H9 (cell line): Measurements from ENCODE around the gene FBN1. TPM values are rescaled to one million over a fixed set of nuclear protein-coding genes. Genes with fewer than 3 reads are reported as not detected.

Experiments used
- DNase-seq: peaks from one replicate; pipeline ENCODE4 v3.0.0-alpha.2; 2017
- H2AFZ ChIP-seq: one replicate; pipeline ENCODE4 v1.6.1; 2013; ENCODE audit warnings: mild to moderate bottlenecking, low read length, control low read depth, moderate library complexity
- H2AK5ac ChIP-seq: 2 replicates; pipeline ENCODE4 v1.6.1; 2013; ENCODE audit warnings: low read length, control low read depth, mixed read lengths; ENCODE audit not compliant: insufficient read length
- H2BK120ac ChIP-seq: one replicate; pipeline ENCODE4 v1.6.1; 2013; ENCODE audit warnings: low read depth, mild to moderate bottlenecking, low read length, control low read depth, inconsistent platforms; ENCODE audit not compliant: poor library complexity, severe bottlenecking
- H2BK12ac ChIP-seq: 2 replicates; pipeline ENCODE4 v1.6.1; 2013; ENCODE audit warnings: low read length, control low read depth, mixed read lengths, low read depth; ENCODE audit not compliant: insufficient read length
- H2BK15ac ChIP-seq: 2 replicates; pipeline ENCODE4 v1.6.1; 2013; ENCODE audit warnings: low read depth, low read length, control low read depth
- H2BK20ac ChIP-seq: one replicate; pipeline ENCODE4 v1.6.1; 2013; ENCODE audit warnings: low read depth, mild to moderate bottlenecking, low read length, control low read depth, inconsistent platforms; ENCODE audit not compliant: poor library complexity, severe bottlenecking
- H2BK5ac ChIP-seq: 2 replicates; pipeline ENCODE4 v1.6.1; 2013; ENCODE audit warnings: low read length, control low read depth, mixed read lengths; ENCODE audit not compliant: insufficient read length
- H3K14ac ChIP-seq: 2 replicates; pipeline ENCODE4 v1.6.1; 2013; ENCODE audit warnings: low read length, control low read depth; ENCODE audit not compliant: insufficient read depth
- H3K18ac ChIP-seq: 2 replicates; pipeline ENCODE4 v1.6.1; 2013; ENCODE audit warnings: low read depth, mild to moderate bottlenecking, mixed read lengths, low read length, control low read depth; ENCODE audit not compliant: insufficient read length
- H3K23ac ChIP-seq: 2 replicates; pipeline ENCODE4 v1.6.1; 2013; ENCODE audit warnings: low read length, control low read depth, mixed read lengths, low read depth; ENCODE audit not compliant: insufficient read length
- H3K23me2 ChIP-seq: 2 replicates; pipeline ENCODE4 v1.6.1; 2013; ENCODE audit warnings: low read depth, mild to moderate bottlenecking, mixed read lengths, low read length, control low read depth; ENCODE audit not compliant: insufficient read length, poor library complexity, severe bottlenecking
- H3K27ac ChIP-seq: 2 replicates; pipeline ENCODE4 v1.5.1; 2013; ENCODE audit warnings: low read length, control low read depth, mixed read lengths, low read depth; ENCODE audit not compliant: insufficient read length
- H3K27me3 ChIP-seq: 2 replicates; pipeline ENCODE4 v1.6.1; 2013; ENCODE audit warnings: low read length, control low read depth, inconsistent platforms; ENCODE audit not compliant: insufficient read depth
- H3K4ac ChIP-seq: 2 replicates; pipeline ENCODE4 v1.6.1; 2013; ENCODE audit warnings: low read depth, mild to moderate bottlenecking, control low read depth, inconsistent platforms, low read length, moderate library complexity
- H3K4me1 ChIP-seq: 2 replicates; pipeline ENCODE4 v1.6.1; 2013; ENCODE audit warnings: low read length, control low read depth, inconsistent platforms; ENCODE audit not compliant: insufficient read depth
- H3K4me2 ChIP-seq: 2 replicates; pipeline ENCODE4 v1.6.1; 2013; ENCODE audit warnings: low read length, control low read depth, mixed read lengths; ENCODE audit not compliant: insufficient read length, insufficient read depth
- H3K56ac ChIP-seq: 2 replicates; pipeline ENCODE4 v1.6.1; 2013; ENCODE audit warnings: low read depth, mild to moderate bottlenecking, mixed read lengths, low read length, control low read depth; ENCODE audit not compliant: insufficient read length
- H3K79me1 ChIP-seq: 2 replicates; pipeline ENCODE4 v1.6.1; 2013; ENCODE audit warnings: low read depth, mild to moderate bottlenecking, moderate library complexity, low read length, control low read depth, inconsistent platforms; ENCODE audit not compliant: insufficient read depth, poor library complexity, severe bottlenecking
- H3K79me2 ChIP-seq: 2 replicates; pipeline ENCODE4 v1.6.1; 2013; ENCODE audit warnings: low read length, control low read depth, inconsistent platforms; ENCODE audit not compliant: insufficient read depth
- H3K9ac ChIP-seq: 2 replicates; pipeline ENCODE4 v1.6.1; 2013; ENCODE audit warnings: low read length, control low read depth, mixed read lengths; ENCODE audit not compliant: insufficient read length; ENCODE audit errors: extremely low read depth
- H3K9me3 ChIP-seq: one replicate; pipeline ENCODE4 v1.6.1; 2013; ENCODE audit warnings: low read depth, low read length, inconsistent platforms; ENCODE audit not compliant: control insufficient read depth
- H3T11ph ChIP-seq: one replicate; pipeline ENCODE4 v1.6.1; 2013; ENCODE audit warnings: mild to moderate bottlenecking, low read length, control low read depth, inconsistent platforms
- H4K20me1 ChIP-seq: one replicate; pipeline ENCODE4 v1.6.1; 2013; ENCODE audit not compliant: control insufficient read depth, insufficient read length, insufficient read depth
- H4K5ac ChIP-seq: 2 replicates; pipeline ENCODE4 v1.6.1; 2013; ENCODE audit warnings: low read depth, mild to moderate bottlenecking, mixed read lengths, low read length, control low read depth; ENCODE audit not compliant: insufficient read length
- H4K8ac ChIP-seq: replicated peaks from 2 replicates; pipeline ENCODE4 v1.6.1; 2013; ENCODE audit warnings: low read length, control low read depth, mixed read lengths, low read depth; ENCODE audit not compliant: insufficient read length
- H4K91ac ChIP-seq: 2 replicates; pipeline ENCODE4 v1.6.1; 2013; ENCODE audit warnings: low read depth, mild to moderate bottlenecking, moderate library complexity, mixed read lengths, low read length, control low read depth; ENCODE audit not compliant: insufficient read length
- H3K27ac Mint-ChIP-seq, 3 experiments: 2 replicates in 2 of 3; 3 replicates in 1 of 3; pipeline ENCODE4 v1.8.0; 2020 to 2021; ENCODE audit warnings: mixed read lengths in 3 of 3, mild to moderate bottlenecking in 1 of 3, moderate library complexity in 1 of 3
- H3K27me3 Mint-ChIP-seq: 2 replicates; pipeline ENCODE4 v1.8.0; 2021; ENCODE audit warnings: low read depth, mild to moderate bottlenecking, moderate library complexity, mixed read lengths
- H3K36me3 Mint-ChIP-seq, 3 experiments: 2 replicates in 2 of 3; 3 replicates in 1 of 3; pipeline ENCODE4 v1.8.0; 2020 to 2021; ENCODE audit warnings: low read depth in 3 of 3, mixed read lengths in 3 of 3; ENCODE audit not compliant: insufficient read depth in 1 of 3
- H3K4me1 Mint-ChIP-seq, 2 experiments: 2 replicates each; pipeline ENCODE4 v1.8.0; 2020; ENCODE audit warnings: mixed read lengths in 2 of 2
- H3K4me3 Mint-ChIP-seq, 2 experiments: 2 replicates in 1 of 2; 3 replicates in 1 of 2; pipeline ENCODE4 v1.8.0; 2020 to 2021; ENCODE audit warnings: mild to moderate bottlenecking in 2 of 2, mixed read lengths in 2 of 2, moderate library complexity in 1 of 2
- H3K9me3 Mint-ChIP-seq, 2 experiments: 2 replicates in 1 of 2; 3 replicates in 1 of 2; pipeline ENCODE4 v1.8.0; 2020; ENCODE audit warnings: mild to moderate bottlenecking in 2 of 2, mixed read lengths in 2 of 2, moderate library complexity in 1 of 2
- WGBS: extraction: QIAGEN DNeasy Blood & Tissue Kit; methylation state at CpG from one replicate; pipeline ENCODE4 v1.1.7; 2013; ENCODE audit warnings: missing lambda C conversion rate, low lambda C conversion rate, mixed read lengths; ENCODE audit not compliant: insufficient read length; ENCODE audit errors: extremely low coverage; 5-methylcytosine and 5-hydroxymethylcytosine counted together
- total RNA-seq: library from RNA; stranded (reverse); gene quantifications from 2 replicates; pipeline ENCODE4 v1.2.1, GENCODE V29; 2021
- TF ChIP-seq, protein P1 (sequence below): fragments of 200-600 bp; sonication (generic); conservative IDR thresholded peaks from 3 replicates; pipeline ENCODE4 v1.8.0; 2021; ENCODE audit warnings: antibody characterized with exemption, mild to moderate bottlenecking

Gene FBN1
- total RNA-seq, 1 experiment from 2014 or later: 3.6 TPM

DNA sequence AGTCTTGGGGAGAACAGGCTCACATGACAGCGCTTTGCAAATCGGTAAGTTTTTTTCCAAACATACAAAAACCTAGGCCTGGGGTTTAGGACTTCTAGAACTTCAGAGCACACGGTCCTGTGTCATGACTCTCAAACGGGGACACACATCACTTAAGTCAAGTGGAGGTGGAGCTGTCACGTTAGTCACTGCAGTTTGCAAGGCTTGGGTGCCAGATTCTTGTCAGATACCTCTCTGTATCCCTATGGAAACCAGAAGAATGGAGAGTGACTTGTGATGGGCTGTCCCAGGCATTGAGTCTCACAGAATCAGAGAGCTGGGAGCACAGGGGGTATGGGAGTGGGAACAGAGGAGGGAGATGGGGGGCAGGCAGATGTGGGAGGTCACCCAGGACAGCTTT is 249.5 kb downstream of the FBN1 start:
- H3K4me2 ChIP-seq: no peak overlapping the region

More for the DNA sequence above, 249.5 kb downstream of the FBN1 start:
- Mint-ChIP-seq H3K27ac (no peak overlapping the region), H3K4me3 (no peak overlapping the region), H3K36me3 (no peaks in the 10 kb centered on the region), H3K9me3 (no peaks in the 10 kb centered on the region), H3K4me1 (no peaks in the 10 kb centered on the region), H3K27me3 (no peaks in the 10 kb centered on the region; the same call in 1 of the 2 replicates)
- Histone ChIP-seq H2BK12ac (no peak overlapping the region), H3K23me2 (no peaks in the 10 kb centered on the region), H2BK20ac (no peak overlapping the region), H3K27me3 (no peaks in the 10 kb centered on the region), H4K91ac (no peak overlapping the region), H2AFZ (no peak overlapping the region), H3T11ph (no peak overlapping the region), H4K20me1 (no peaks in the 10 kb centered on the region), H3K79me1 (no peaks in the 10 kb centered on the region), H3K14ac (no peak overlapping the region), H3K56ac (no peak overlapping the region), H2BK120ac (no peak overlapping the region), H2AK5ac (no peak overlapping the region), H3K9ac (no peak overlapping the region), H3K79me2 (no peaks in the 10 kb centered on the region), H3K4ac (no peak overlapping the region), H2BK5ac (no peak overlapping the region), H4K5ac (no peak overlapping the region), H3K9me3 (no peaks in the 10 kb centered on the region), H3K27ac (no peak overlapping the region), H3K23ac (no peak overlapping the region), H2BK15ac (no peak overlapping the region), H3K18ac (no peak overlapping the region), H4K8ac (no peak overlapping the region), H3K4me1 (no peaks in the 10 kb centered on the region)
- TF ChIP-seq, protein P1, sequence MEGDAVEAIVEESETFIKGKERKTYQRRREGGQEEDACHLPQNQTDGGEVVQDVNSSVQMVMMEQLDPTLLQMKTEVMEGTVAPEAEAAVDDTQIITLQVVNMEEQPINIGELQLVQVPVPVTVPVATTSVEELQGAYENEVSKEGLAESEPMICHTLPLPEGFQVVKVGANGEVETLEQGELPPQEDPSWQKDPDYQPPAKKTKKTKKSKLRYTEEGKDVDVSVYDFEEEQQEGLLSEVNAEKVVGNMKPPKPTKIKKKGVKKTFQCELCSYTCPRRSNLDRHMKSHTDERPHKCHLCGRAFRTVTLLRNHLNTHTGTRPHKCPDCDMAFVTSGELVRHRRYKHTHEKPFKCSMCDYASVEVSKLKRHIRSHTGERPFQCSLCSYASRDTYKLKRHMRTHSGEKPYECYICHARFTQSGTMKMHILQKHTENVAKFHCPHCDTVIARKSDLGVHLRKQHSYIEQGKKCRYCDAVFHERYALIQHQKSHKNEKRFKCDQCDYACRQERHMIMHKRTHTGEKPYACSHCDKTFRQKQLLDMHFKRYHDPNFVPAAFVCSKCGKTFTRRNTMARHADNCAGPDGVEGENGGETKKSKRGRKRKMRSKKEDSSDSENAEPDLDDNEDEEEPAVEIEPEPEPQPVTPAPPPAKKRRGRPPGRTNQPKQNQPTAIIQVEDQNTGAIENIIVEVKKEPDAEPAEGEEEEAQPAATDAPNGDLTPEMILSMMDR: no peak
- WGBS: no CpG with 5 or more reads among the region's 5 CpGs
- no peak for DNase-seq
